ENCODE measurements around the gene HIPK3.

- TF ChIP-seq, protein P1, sequence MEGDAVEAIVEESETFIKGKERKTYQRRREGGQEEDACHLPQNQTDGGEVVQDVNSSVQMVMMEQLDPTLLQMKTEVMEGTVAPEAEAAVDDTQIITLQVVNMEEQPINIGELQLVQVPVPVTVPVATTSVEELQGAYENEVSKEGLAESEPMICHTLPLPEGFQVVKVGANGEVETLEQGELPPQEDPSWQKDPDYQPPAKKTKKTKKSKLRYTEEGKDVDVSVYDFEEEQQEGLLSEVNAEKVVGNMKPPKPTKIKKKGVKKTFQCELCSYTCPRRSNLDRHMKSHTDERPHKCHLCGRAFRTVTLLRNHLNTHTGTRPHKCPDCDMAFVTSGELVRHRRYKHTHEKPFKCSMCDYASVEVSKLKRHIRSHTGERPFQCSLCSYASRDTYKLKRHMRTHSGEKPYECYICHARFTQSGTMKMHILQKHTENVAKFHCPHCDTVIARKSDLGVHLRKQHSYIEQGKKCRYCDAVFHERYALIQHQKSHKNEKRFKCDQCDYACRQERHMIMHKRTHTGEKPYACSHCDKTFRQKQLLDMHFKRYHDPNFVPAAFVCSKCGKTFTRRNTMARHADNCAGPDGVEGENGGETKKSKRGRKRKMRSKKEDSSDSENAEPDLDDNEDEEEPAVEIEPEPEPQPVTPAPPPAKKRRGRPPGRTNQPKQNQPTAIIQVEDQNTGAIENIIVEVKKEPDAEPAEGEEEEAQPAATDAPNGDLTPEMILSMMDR (IDR thresholded peaks at IDR 0.05; ENCODE audit: extremely low read depth in 1 of 2, insufficient read depth in 1 of 2, low read depth in 1 of 2, low read length in 2 of 2), result no peak
- no peak for TF ChIP-seq GATA2 (IDR thresholded peaks at IDR 0.05; ENCODE audit: insufficient read depth, insufficient read length, low read depth, low read length)
- TF ChIP-seq MAX (IDR thresholded peaks at IDR 0.05; ENCODE audit: insufficient read depth, insufficient read length), result no peak
- no peak for TF ChIP-seq EZH2 (IDR thresholded peaks at IDR 0.05; ENCODE audit: borderline replicate concordance, low read depth, low read length, severe bottlenecking)
- TF ChIP-seq POLR2A (IDR thresholded peaks at IDR 0.05; ENCODE audit: low read depth, low read length), result no peak
- no peak for TF ChIP-seq POLR2AphosphoS5 (IDR thresholded peaks at IDR 0.05; ENCODE audit: insufficient read depth, low read depth, low read length)
- TF ChIP-seq MYC (IDR thresholded peaks at IDR 0.05; ENCODE audit: low read depth, low read length), result no peak
- no peak for TF ChIP-seq JUN (IDR thresholded peaks at IDR 0.05; ENCODE audit: borderline replicate concordance, insufficient read depth, insufficient read length, low read depth)
Observed at GRCh38 chr11:33256813-33257159, 395 bp upstream of the HIPK3 start.
